A673 (cell line): ENCODE results near the gene ZDHHC11B. TPM values are rescaled to one million over a fixed set of nuclear protein-coding genes. Genes with fewer than 3 reads are reported as not detected.
"Not testable (repeated sequence)": the region's sequence is repeated elsewhere in the genome, so short reads cannot be mapped to it uniquely, and the experiment has no call there.

Experiments
- BruUV-seq: library from RNA; stranded (reverse); fragments of 400-500 nt; replicated peaks from 2 replicates; lab custom pipeline; 2021; lab: Mats Ljungman, UMichigan
- CTCF ChIA-PET: fragments of 300-600 bp; sonication (Branson Sonifier 250); formaldehyde crosslinking; loops from one replicate; lab custom pipeline; 2022; ENCODE audit warnings: antibody characterized with exemption; lab: Charles Lee
- POLR2A ChIA-PET: fragments of 300-600 bp; sonication (Branson Sonifier 250); formaldehyde crosslinking; loops from one replicate; lab custom pipeline; 2022; ENCODE audit warnings: antibody characterized with exemption; ENCODE audit not compliant: low non-redundant PET; lab: Charles Lee
- DNase-seq: peaks from one replicate; pipeline ENCODE4 v3.0.0-alpha.2; 2015; ENCODE audit warnings: low spot score
- H3K27ac ChIP-seq: fragments of 200-600 bp; sonication (generic); 2 replicates; pipeline ENCODE4 v1.5.1; 2016; ENCODE audit warnings: mixed run types, low read depth, mild to moderate bottlenecking, mixed read lengths, antibody characterized with exemption, low read length; ENCODE audit not compliant: poor library complexity, severe bottlenecking
- H3K27me3 ChIP-seq: fragments of 200-600 bp; sonication (generic); replicated peaks from 2 replicates; pipeline ENCODE4 v1.6.1; 2017; ENCODE audit warnings: mixed run types, low read depth, mild to moderate bottlenecking, mixed read lengths, antibody characterized with exemption, low read length; ENCODE audit not compliant: insufficient read depth, poor library complexity
- H3K36me3 ChIP-seq: fragments of 200-600 bp; sonication (generic); 2 replicates; pipeline ENCODE4 v1.6.1; 2016; ENCODE audit warnings: mixed run types, mild to moderate bottlenecking, mixed read lengths, antibody characterized with exemption, low read length; ENCODE audit not compliant: insufficient read depth, poor library complexity, severe bottlenecking
- H3K4me1 ChIP-seq: fragments of 200-600 bp; sonication (generic); 2 replicates; pipeline ENCODE4 v1.6.1; 2017; ENCODE audit warnings: mixed run types, mild to moderate bottlenecking, mixed read lengths, antibody characterized with exemption, low read length; ENCODE audit not compliant: insufficient read depth, poor library complexity, severe bottlenecking
- H3K4me3 ChIP-seq: fragments of 200-600 bp; sonication (generic); 2 replicates; pipeline ENCODE4 v1.5.1; 2016; ENCODE audit warnings: low read depth, mixed run types, mild to moderate bottlenecking, mixed read lengths, low read length; ENCODE audit not compliant: poor library complexity, severe bottlenecking
- H3K9me3 ChIP-seq: fragments of 200-600 bp; sonication (generic); 2 replicates; pipeline ENCODE4 v1.6.1; 2016; ENCODE audit warnings: mixed run types, low read depth, mild to moderate bottlenecking, mixed read lengths, antibody characterized with exemption, low read length; ENCODE audit not compliant: poor library complexity, severe bottlenecking
- EZH2 ChIP-seq: fragments of 200-600 bp; sonication (generic); IDR thresholded peaks from 2 replicates; pipeline ENCODE4 v1.6.1; 2017; ENCODE audit warnings: borderline replicate concordance, low read depth, mild to moderate bottlenecking, mixed read lengths, antibody characterized with exemption, low read length; ENCODE audit not compliant: poor library complexity, severe bottlenecking
- intact Hi-C: fragments of 100-400 bp; cut with micrococcal nuclease; formaldehyde crosslinking; loops from one replicate; pipeline ENCODE4 v1.10.0; 2022; ENCODE audit not compliant: unreplicated experiment
- total RNA-seq: library from RNA; stranded (reverse); gene quantifications from 2 replicates; pipeline ENCODE4 v1.2.3, GENCODE V29; 2021

The ZDHHC11B gene
- total RNA-seq, 1 experiment from 2014 or later: 1.3 TPM

DNA sequence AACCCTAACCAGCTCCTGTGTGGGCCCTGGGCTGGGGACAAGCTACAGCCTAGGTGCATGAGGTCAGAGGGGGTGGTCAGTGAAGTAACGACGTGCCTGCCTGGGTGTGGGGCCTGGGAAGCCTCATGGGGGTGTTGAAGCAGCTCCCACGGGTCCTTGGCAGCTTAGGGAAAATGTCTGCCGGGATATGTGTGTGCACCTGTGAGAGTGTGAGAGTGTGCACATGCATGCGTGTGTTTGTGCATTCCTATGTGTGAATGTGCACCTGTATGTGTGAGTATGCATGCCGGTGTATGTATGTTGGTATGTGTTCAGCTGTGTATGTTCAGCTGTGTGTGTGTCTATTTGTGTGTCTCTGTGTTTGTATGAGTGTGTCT is 3.3 kb upstream of the ZDHHC11B start:
- H3K4me3 ChIP-seq, BruUV-seq, H3K4me1 ChIP-seq, H3K27ac ChIP-seq, POLR2A ChIA-PET, H3K36me3 ChIP-seq, DNase-seq, H3K9me3 ChIP-seq, CTCF ChIA-PET: not testable (repeated sequence)
- peaks cover 13% of the 10 kb centered on the region for H3K27me3 ChIP-seq
- intact Hi-C loops: loop anchor here (2.0 kb wide), 1 partner anchor 89 kb away; no protein-coding TSS in a partner anchor

GRCh38 chr5:787224-787856 is 2.8 kb upstream of the ZDHHC11B start:
- H3K27ac ChIP-seq, CTCF ChIA-PET, BruUV-seq, H3K36me3 ChIP-seq, H3K4me1 ChIP-seq, POLR2A ChIA-PET, intact Hi-C loops, DNase-seq, H3K4me3 ChIP-seq, H3K9me3 ChIP-seq: not testable (repeated sequence)
- peaks cover 13% of the 10 kb centered on the region for H3K27me3 ChIP-seq

- H3K4me1 ChIP-seq, H3K9me3 ChIP-seq, BruUV-seq, intact Hi-C loops, H3K27me3 ChIP-seq, H3K27ac ChIP-seq, CTCF ChIA-PET, DNase-seq, POLR2A ChIA-PET, H3K36me3 ChIP-seq: not testable (repeated sequence)
- peak; percentile 60 for TF ChIP-seq EZH2
- H3K4me3 ChIP-seq: peak overlapping the region; percentile 64
Observed at GRCh38 chr5:785181-785705, 714 bp upstream of the ZDHHC11B start.

DNA sequence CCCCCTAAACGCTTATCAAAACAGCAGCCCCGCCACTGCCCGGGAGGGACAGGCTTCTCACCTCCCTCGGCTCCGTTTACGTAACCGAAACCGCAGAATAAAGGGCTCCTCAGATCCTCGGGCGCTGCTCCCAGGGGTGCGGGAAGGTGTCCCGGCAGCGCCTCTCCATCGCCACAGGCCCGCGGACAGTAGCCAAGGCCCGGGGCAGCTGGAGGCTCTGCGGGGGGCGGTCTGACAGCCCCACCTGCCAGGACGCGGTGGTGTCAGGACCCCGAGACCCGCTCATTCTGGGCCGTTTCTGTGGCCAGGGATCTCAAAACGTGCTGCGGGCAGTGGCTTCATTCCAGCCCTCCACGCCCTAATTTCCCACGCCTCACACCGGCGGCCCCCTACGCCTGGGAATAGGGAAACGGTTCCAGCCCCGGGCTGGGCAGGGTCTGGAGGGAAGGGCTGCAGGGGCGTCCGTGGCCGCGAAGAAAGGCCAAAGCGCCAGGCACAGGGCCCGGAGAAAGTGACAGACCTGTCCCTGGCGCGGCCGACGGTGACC is 575 bp downstream of the ZDHHC11B start:
- CTCF ChIA-PET, H3K9me3 ChIP-seq, DNase-seq, POLR2A ChIA-PET, H3K27me3 ChIP-seq, intact Hi-C loops, BruUV-seq, H3K27ac ChIP-seq, H3K4me1 ChIP-seq, H3K36me3 ChIP-seq: not testable (repeated sequence)
- peak overlapping the region; percentile 64 for H3K4me3 ChIP-seq

- intact Hi-C loops, H3K27me3 ChIP-seq, POLR2A ChIA-PET, H3K9me3 ChIP-seq, H3K4me1 ChIP-seq, H3K27ac ChIP-seq, BruUV-seq, H3K36me3 ChIP-seq, CTCF ChIA-PET, DNase-seq: not testable (repeated sequence)
- H3K4me3 ChIP-seq: peak overlapping the region; percentile 15
Observed at GRCh38 chr5:783049-783802, 1.3 kb downstream of the ZDHHC11B start.

DNA sequence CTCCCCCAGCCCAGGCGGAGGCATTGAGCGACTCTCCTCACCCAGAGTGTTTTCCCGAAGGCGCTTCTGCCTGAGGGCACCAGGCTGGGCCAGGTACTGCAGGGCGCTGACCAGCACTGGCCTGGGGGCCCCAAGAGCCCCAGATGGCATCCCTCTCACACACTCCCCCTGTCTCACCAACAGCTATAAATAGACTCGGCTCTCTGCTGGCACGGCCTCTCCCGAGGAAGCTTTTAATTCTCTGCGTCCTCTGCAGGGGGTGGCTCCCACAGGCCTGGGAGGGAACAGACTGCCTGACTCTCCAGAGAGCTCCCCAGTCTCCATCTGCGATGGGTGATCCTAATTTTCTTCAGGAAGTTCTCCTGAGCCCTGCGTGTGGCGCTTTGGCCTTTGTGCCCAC is 2.2 kb downstream of the ZDHHC11B start:
- POLR2A ChIA-PET, H3K4me1 ChIP-seq, H3K27me3 ChIP-seq, H3K4me3 ChIP-seq, H3K36me3 ChIP-seq, H3K9me3 ChIP-seq, intact Hi-C loops, H3K27ac ChIP-seq, CTCF ChIA-PET, DNase-seq, BruUV-seq: not testable (repeated sequence)

GRCh38 chr5:780571-780970 is 4.0 kb downstream of the ZDHHC11B start:
- H3K4me1 ChIP-seq, CTCF ChIA-PET, DNase-seq, intact Hi-C loops, H3K36me3 ChIP-seq, H3K4me3 ChIP-seq, POLR2A ChIA-PET, H3K27me3 ChIP-seq, H3K27ac ChIP-seq, H3K9me3 ChIP-seq, BruUV-seq: not testable (repeated sequence)
